T-helper 1 cell treated with Interleukin-12 subunit alpha and Interleukin-12 subunit beta and Interleukin-4 antibody, amounts not matched to agents 30 μg/mL and 1 μg/mL, for 36 hours (primary cell): Measurements from ENCODE around the gene MOB1B.
"Not testable (repeated sequence)": the region's sequence is repeated elsewhere in the genome, so short reads cannot be mapped to it uniquely, and the experiment has no call there.

Experiments used
- H3K27ac Mint-ChIP-seq: one replicate; pipeline ENCODE4 v1.8.0; 2021; ENCODE audit warnings: mild to moderate bottlenecking, mixed read lengths
- H3K27me3 Mint-ChIP-seq: one replicate; pipeline ENCODE4 v1.8.0; 2021; ENCODE audit warnings: low read depth, mixed read lengths
- H3K36me3 Mint-ChIP-seq: one replicate; pipeline ENCODE4 v1.8.0; 2021; ENCODE audit warnings: low read depth, mixed read lengths
- H3K4me1 Mint-ChIP-seq: one replicate; pipeline ENCODE4 v1.8.0; 2021; ENCODE audit warnings: low read depth, mixed read lengths
- H3K4me3 Mint-ChIP-seq: one replicate; pipeline ENCODE4 v1.8.0; 2021; ENCODE audit warnings: mild to moderate bottlenecking, moderate library complexity, mixed read lengths
- H3K9me3 Mint-ChIP-seq: one replicate; pipeline ENCODE4 v1.8.0; 2021; ENCODE audit warnings: mixed read lengths

The MOB1B gene

DNA sequence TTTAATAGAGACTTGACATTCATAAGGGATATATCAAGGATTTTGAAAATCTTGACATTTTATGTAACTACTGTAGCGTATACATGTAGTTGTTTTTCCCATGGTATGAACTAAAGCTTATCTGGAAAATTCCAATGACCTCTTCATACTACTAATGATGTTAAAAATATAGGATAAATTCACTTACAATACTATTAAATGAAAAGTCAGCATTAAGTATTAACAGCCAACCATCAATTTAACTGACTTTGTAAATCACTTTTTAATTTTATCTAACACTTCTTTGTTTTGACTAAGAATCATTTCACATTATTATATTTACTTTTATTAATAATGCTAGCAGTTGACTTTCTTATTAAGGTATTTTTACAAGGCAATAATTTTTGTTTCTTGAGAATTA is 125.4 kb downstream of the MOB1B start:
- Mint-ChIP-seq H3K27me3 (no peaks in the 10 kb centered on the region), H3K9me3 (no peaks in the 10 kb centered on the region), H3K27ac (no peak overlapping the region), H3K36me3 (peaks cover 44% of the 10 kb centered on the region), H3K4me3 (no peak overlapping the region), H3K4me1 (no peaks in the 10 kb centered on the region)

DNA sequence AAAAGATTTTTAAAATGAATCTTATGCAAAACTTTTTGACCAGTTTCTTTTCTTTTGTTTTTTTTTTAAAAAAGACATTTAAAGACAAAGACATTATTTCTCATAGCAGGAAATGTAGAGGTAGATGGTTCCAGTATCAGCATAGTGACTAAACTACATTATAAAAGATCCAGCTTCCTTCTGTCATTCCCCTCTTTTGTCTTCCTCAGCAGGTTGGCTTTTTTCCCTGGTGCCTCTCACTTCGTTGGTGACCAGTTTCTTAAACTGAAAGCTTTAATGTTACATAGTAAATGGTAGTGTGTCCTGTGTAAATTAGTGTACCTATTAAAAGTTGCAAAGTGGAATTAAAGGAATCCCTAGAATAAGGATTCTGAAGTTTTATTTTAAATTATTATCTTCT is 127.3 kb downstream of the MOB1B start:
- Mint-ChIP-seq H3K4me3 (no peak overlapping the region), H3K27me3 (no peaks in the 10 kb centered on the region)

DNA sequence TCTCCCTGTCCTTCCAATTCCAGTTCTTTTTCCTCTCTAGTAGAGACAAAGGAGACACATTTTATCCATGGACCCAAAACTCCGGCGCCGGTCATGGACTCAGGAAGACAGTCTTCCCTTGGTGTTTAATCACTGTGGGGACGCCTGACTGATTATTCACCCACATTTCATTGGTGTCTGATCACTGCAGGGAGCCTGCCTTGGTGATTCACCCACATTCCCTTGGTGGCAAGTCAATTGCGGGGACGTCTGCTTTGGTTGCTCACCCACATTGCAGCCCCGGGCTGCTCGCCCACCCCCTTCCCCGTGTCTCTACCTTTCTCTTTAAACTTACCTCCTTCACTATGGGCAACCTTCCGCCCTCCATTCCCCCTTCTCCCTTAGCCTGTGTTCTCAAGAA is 129.9 kb downstream of the MOB1B start:
- not testable (repeated sequence) for H3K27ac Mint-ChIP-seq, H3K4me3 Mint-ChIP-seq, H3K27me3 Mint-ChIP-seq, H3K4me1 Mint-ChIP-seq, H3K9me3 Mint-ChIP-seq
- H3K36me3 Mint-ChIP-seq, result peaks cover 31% of the 10 kb centered on the region

More for the DNA sequence above, 127.3 kb downstream of the MOB1B start:
- Mint-ChIP-seq H3K4me1 (peaks cover 2% of the 10 kb centered on the region), H3K27ac (no peak overlapping the region), H3K9me3 (no peaks in the 10 kb centered on the region), H3K36me3 (peaks cover 41% of the 10 kb centered on the region)
